SKM-1 (cell line): Measurements from ENCODE around the gene PCID2.

Source experiments
- DNase-seq: peaks from one replicate; lab custom pipeline; 2025; ENCODE audit not compliant: unreplicated experiment; lab: John Stamatoyannopoulos, UW

The PCID2 gene

GRCh38 chr13:113187883-113188665, 20.4 kb downstream of the PCID2 start:
- DNase-seq, result no peak

GRCh38 chr13:113187263-113187669, 21.2 kb downstream of the PCID2 start:
- DNase-seq, result no peak

GRCh38 chr13:113186061-113186900, 22.2 kb downstream of the PCID2 start:
- DNase-seq, result no peak

- no peak for DNase-seq
Measured at GRCh38 chr13:113184568-113185440, 23.7 kb downstream of the PCID2 start.

- no peak for DNase-seq
Measured at GRCh38 chr13:113183450-113184129, 24.9 kb downstream of the PCID2 start.

GRCh38 chr13:113182046-113182445, 26.4 kb downstream of the PCID2 start:
- no peak for DNase-seq

GRCh38 chr13:113179374-113180230, 28.9 kb downstream of the PCID2 start:
- DNase-seq, result no peak

GRCh38 chr13:113178896-113179167, 29.6 kb downstream of the PCID2 start:
- no peak for DNase-seq

- no peak for DNase-seq
Measured at GRCh38 chr13:113178070-113178895, 30.2 kb downstream of the PCID2 start.

GRCh38 chr13:113176822-113177221, 31.6 kb downstream of the PCID2 start:
- no peak for DNase-seq

GRCh38 chr13:113176280-113176679, 32.2 kb downstream of the PCID2 start:
- no peak for DNase-seq

GRCh38 chr13:113172419-113172926, 36.0 kb downstream of the PCID2 start:
- DNase-seq, result no peak

- DNase-seq, result no peak
Measured at GRCh38 chr13:113171250-113172125, 37.0 kb downstream of the PCID2 start.

- DNase-seq, result no peak
Measured at GRCh38 chr13:113170511-113170910, 38.0 kb downstream of the PCID2 start.

GRCh38 chr13:113169277-113170272, 38.9 kb downstream of the PCID2 start:
- no peak for DNase-seq

- DNase-seq, result no peak
Measured at GRCh38 chr13:113168211-113168610, 40.3 kb downstream of the PCID2 start.

GRCh38 chr13:113167575-113167974, 40.9 kb downstream of the PCID2 start:
- DNase-seq, result no peak
